ENCODE measurements around the gene DAP. TPM values are rescaled to one million over a fixed set of nuclear protein-coding genes. Genes with fewer than 3 reads are reported as not detected.

The DAP gene
- total and polyA plus RNA-seq, 2 of the 4 experiments (the other 2 are of a cell fraction), result 49.6 to 189 TPM

GRCh38 chr5:10662083-10662482 is 99.0 kb downstream of the DAP start:
- ATAC-seq (ENCODE audit: low read depth) (no peak), DNase-seq (no peak)
- Histone ChIP-seq H2BK20ac (ENCODE audit: low read depth, low read length) (no peak overlapping the region), H3K4me3 (ENCODE audit: insufficient read depth, low read depth, low read length) (no peak overlapping the region), H4K5ac (ENCODE audit: low read depth, low read length) (no peak overlapping the region), H3K56ac (ENCODE audit: extremely low read depth, insufficient read depth, low read length) (no peak overlapping the region), H3K27ac (ENCODE audit: insufficient read depth, low read length) (no peak overlapping the region), H2BK5ac (ENCODE audit: low read depth, low read length, poor library complexity, severe bottlenecking) (no peak overlapping the region), H3K23ac (ENCODE audit: low read depth, low read length) (no peak overlapping the region), H2AFZ (replicated peaks; ENCODE audit: low read length, poor library complexity) (no peak overlapping the region), H2AK9ac (replicated peaks; ENCODE audit: low read depth, low read length, poor library complexity) (no peak overlapping the region), H3K4me2 (ENCODE audit: low read depth, low read length) (no peak overlapping the region), H3K9me1 (ENCODE audit: insufficient read depth, low read length) (no peaks in the 10 kb centered on the region), H3K27me3 (ENCODE audit: control insufficient read depth, insufficient read depth, low read length) (no peaks in the 10 kb centered on the region; the same call in 1 of the 2 replicates), H3K18ac (ENCODE audit: low read depth, low read length) (no peak overlapping the region), H4K91ac (ENCODE audit: insufficient read depth, low read depth, low read length) (no peak overlapping the region), H3K79me1 (ENCODE audit: low read depth in 1 of 2, low read length in 2 of 2) (no peaks in the 10 kb centered on the region), H3K9ac (ENCODE audit: low read depth, low read length) (no peak overlapping the region), H4K8ac (ENCODE audit: low read depth in 2 of 2, low read length in 2 of 2) (no peak overlapping the region), H3K4me1 (ENCODE audit: control insufficient read depth, insufficient read depth, low read length) (no peaks in the 10 kb centered on the region; the same call in 1 of the 2 replicates), H2BK15ac (ENCODE audit: low read depth, low read length) (no peak overlapping the region), H2BK120ac (ENCODE audit: low read depth, low read length) (no peak overlapping the region), H2AK5ac (ENCODE audit: low read depth, low read length) (no peak overlapping the region), H3K14ac (replicated peaks; ENCODE audit: low read depth, low read length) (no peak overlapping the region), H4K20me1 (ENCODE audit: insufficient read depth, low read length) (no peaks in the 10 kb centered on the region), H3K36me3 (ENCODE audit: control insufficient read depth, insufficient read depth, low read length) (no peaks in the 10 kb centered on the region), H3K9me3 (ENCODE audit: control insufficient read depth, insufficient read depth, low read length) (no peaks in the 10 kb centered on the region; the same call in 1 of the 2 replicates), H3K4ac (ENCODE audit: low read depth, low read length) (no peak overlapping the region)
- in situ Hi-C loops (cut with MboI; ENCODE audit: low sequenced_read_pairs), result no loop called here
- CTCF ChIA-PET, result no interaction called here
- TF ChIP-seq FOS (IDR thresholded peaks at IDR 0.05; ENCODE audit: low read depth, low read length), result no peak
- no peak for TF ChIP-seq NFE2L2 (IDR thresholded peaks at IDR 0.05; ENCODE audit: low read depth, low read length)
- TF ChIP-seq RCOR1 (IDR thresholded peaks at IDR 0.05; ENCODE audit: insufficient replicate concordance, low read length), result no peak
- no peak for TF ChIP-seq USF2 (IDR thresholded peaks at IDR 0.05; ENCODE audit: low read depth, low read length)
- no peak for TF ChIP-seq ELK1 (IDR thresholded peaks at IDR 0.05; ENCODE audit: borderline replicate concordance, low read depth, low read length)
- TF ChIP-seq CEBPB (IDR thresholded peaks at IDR 0.05; ENCODE audit: low read depth, low read length), result no peak
- TF ChIP-seq RAD21 (IDR thresholded peaks at IDR 0.05; ENCODE audit: low read length), result no peak
- dilution Hi-C loops (cut with HindIII; ENCODE audit: low sequenced_read_pairs, unreplicated experiment), result no loop called here
- 84% methylated on average over 7 of the region's 11 CpGs; no CpG with 5 or more reads in 1 of the 2 experiments for WGBS, 2 experiments (ENCODE audit: extremely low coverage in 2 of 2, insufficient read length in 1 of 2)
- intact Hi-C loops (cut with micrococcal nuclease), result no loop called here
- no TSS peak for BruUV-seq (replicated peaks)
- POLR2A ChIA-PET (ENCODE audit: unreplicated experiment), result no interaction called here
